ENCODE data around the gene EYA2.
"Not testable (repeated sequence)": the region's sequence is repeated elsewhere in the genome, so short reads cannot be mapped to it uniquely, and the experiment has no call there.

EYA2 gene

DNA sequence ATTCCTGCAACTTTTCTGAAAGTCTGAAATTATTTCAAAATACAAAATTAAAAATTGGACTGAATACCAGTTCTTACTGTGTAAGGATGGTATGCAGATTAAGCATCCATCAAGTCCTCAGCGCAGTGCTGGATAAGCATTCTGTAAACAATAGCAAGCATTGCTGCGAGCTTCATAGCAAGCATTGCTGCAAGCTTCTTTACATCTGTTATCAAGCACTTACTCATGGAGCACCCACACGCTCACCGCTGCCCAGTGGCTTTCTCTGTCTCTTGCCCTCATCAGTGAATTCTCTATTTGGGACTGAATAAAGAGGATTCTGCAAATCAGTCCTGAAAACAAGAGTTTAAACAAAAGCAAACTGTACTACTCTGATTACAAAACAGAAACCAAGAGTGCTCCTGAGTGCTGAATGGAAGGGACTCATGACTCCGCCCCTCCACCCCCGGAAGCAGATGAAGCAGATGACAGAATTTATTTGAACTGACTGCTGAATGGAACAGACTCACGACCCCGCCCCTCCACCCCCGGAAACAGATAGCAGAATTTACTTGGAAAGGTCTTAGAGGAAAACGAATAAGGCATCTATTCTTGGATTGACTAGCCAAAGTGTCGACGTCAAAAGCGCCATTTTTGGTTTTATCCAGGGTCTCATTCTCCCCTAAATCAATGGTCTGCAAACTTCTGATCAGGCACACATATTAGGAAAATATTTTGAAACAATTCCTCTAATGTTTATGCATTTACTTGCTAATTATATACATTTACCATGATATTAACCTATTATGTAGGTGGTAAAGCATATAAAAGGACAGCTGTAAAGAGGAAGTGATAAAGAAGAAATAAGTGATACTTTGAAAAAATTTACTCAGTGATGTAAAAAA, 22.1 kb upstream of the EYA2 start:
- H3K4me3 ChIP-seq (ENCODE audit: low read length) = no peak overlapping the region
- TF ChIP-seq, protein P1, sequence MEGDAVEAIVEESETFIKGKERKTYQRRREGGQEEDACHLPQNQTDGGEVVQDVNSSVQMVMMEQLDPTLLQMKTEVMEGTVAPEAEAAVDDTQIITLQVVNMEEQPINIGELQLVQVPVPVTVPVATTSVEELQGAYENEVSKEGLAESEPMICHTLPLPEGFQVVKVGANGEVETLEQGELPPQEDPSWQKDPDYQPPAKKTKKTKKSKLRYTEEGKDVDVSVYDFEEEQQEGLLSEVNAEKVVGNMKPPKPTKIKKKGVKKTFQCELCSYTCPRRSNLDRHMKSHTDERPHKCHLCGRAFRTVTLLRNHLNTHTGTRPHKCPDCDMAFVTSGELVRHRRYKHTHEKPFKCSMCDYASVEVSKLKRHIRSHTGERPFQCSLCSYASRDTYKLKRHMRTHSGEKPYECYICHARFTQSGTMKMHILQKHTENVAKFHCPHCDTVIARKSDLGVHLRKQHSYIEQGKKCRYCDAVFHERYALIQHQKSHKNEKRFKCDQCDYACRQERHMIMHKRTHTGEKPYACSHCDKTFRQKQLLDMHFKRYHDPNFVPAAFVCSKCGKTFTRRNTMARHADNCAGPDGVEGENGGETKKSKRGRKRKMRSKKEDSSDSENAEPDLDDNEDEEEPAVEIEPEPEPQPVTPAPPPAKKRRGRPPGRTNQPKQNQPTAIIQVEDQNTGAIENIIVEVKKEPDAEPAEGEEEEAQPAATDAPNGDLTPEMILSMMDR (conservative IDR thresholded peaks at IDR 0.05; ENCODE audit: low read depth, low read length) = no peak
- DNase-seq (ENCODE audit: low read depth) = no peak

DNA sequence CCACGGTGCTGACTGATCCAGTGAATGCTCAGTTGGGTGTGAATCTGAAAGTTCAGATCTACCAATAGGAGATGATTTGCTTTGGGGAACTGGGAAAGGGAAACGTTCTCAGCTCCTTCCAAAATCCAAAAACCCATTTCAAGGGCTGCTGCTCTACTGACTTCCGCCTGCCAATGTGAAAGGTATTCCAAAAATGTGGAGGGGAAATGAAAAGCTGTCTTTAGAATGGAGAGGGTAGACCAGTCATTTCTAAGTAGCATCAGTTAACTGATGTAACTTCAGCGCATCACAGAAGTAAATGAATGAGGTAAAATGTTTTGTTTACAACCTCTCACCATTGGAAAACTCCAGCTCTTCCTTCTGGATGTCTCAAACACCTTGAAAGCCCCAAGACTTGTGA, 19.6 kb upstream of the EYA2 start:
- H3K4me3 ChIP-seq (ENCODE audit: low read length) = no peak overlapping the region
- TF ChIP-seq, protein P1 (conservative IDR thresholded peaks at IDR 0.05; ENCODE audit: low read depth, low read length) = no peak
- no peak for DNase-seq (ENCODE audit: low read depth)

DNA sequence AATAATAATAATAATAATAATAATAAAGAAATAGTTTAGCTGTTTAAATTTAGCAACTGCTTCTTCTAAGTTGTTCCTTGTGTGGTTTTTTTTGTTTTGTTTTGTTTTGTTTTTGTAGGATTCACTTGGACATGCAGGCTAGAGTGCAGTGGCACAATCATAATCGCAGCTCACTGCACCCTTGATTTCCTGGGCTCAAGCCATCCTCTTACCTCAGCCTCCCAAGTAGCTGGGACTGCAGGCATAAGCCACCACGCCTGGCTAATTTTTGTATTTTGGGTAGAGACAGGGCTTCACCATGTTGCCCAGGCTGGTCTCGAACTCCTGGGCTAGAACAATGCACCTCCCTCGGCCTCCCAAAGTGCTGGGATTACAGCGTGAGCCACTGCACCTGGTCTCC, 15.3 kb upstream of the EYA2 start:
- TF ChIP-seq, protein P1 (conservative IDR thresholded peaks at IDR 0.05; ENCODE audit: low read depth, low read length) = no peak
- DNase-seq (ENCODE audit: low read depth) = no peak
- H3K4me3 ChIP-seq (ENCODE audit: low read length) = no peak overlapping the region

DNA sequence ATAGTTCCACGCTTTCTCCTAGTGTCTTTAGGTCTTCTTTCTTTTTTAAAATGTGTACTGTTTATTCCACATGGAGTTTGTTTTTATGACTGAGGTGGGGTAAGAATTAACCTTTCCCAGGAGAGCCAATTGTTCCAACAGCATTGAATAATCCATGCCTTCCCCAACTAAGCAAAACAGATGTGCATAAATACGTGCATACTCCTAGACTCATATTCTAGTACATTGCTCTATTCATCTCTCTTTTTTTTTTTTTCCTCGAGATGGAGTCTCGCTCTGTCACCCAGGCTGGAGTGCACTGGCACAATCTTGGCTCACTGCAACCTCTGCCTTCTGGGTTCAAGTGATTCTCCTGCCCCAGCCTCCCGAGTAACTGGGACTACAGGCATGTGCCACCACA, 14.7 kb upstream of the EYA2 start:
- DNase-seq (ENCODE audit: low read depth) = not testable (repeated sequence)

DNA sequence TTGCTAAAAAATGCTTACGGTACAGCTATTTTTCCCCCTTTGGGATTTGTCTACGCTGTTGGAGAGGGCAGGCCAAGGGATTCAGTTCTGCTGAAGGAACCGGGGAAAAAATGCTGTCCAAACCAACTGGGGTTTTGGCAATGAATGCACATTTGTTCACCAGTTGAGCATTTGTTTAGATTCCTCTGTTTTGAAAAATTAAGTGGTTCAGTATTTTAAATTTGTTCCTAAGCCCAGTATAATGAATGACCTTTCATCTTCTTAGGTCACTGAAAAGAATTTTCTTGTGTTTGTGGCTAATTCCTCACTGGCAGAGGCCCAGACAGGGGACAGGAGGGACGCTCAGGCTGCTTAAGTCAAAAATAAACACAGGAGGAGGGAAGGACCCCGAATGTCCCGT, 10.8 kb upstream of the EYA2 start:
- TF ChIP-seq, protein P1 (conservative IDR thresholded peaks at IDR 0.05; ENCODE audit: low read depth, low read length) = no peak
- no peak overlapping the region for H3K4me3 ChIP-seq (ENCODE audit: low read length)

More for the DNA sequence above, 14.7 kb upstream of the EYA2 start:
- not testable (repeated sequence) for H3K4me3 ChIP-seq (ENCODE audit: low read length)

DNA sequence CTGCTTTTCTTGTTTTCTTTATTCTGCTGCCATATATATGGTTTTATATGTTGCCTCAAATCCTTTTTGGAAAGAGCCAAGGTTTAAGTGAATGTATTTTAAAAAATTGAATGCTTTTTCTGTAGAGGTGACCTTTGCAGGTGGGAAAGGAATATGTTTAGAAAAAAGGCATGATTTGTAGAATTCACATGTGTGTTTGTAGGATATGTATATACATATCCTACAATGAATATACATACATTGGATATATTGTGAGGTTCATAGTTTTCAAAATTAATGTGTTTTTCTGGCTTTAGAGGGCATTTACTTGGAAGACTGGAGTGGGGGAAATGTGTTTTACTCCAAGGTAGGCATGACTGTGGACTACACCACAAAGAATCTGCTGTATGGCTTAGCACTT, 4.0 kb upstream of the EYA2 start:
- TF ChIP-seq, protein P1 (conservative IDR thresholded peaks at IDR 0.05; ENCODE audit: low read depth, low read length) = no peak
- H3K4me3 ChIP-seq (ENCODE audit: low read length) = no peak overlapping the region
- DNase-seq (ENCODE audit: low read depth) = no peak

More for the DNA sequence above, 10.8 kb upstream of the EYA2 start:
- no peak for DNase-seq (ENCODE audit: low read depth)

DNA sequence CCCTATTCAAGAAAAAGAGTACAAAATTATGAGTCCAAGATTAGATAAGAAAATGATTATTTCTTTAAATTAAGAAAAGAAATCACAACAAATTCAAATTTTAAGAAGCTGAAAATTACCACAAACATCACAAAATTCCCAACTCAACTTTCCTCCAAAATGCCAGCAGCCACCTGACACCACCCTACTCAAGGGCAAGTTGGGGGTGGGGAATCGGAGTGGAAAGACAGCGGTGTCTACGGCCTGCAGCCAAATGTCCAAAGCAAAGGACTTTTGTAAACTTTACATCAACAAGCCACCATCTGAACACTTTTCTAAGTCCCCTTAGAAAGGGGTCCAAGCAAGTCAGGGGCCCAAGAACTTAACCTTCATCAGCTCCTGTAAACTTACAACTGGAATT, 1.6 kb upstream of the EYA2 start:
- DNase-seq (ENCODE audit: low read depth) = no peak
- H3K4me3 ChIP-seq (ENCODE audit: low read length) = no peak overlapping the region
- TF ChIP-seq, protein P1 (conservative IDR thresholded peaks at IDR 0.05; ENCODE audit: low read depth, low read length) = no peak
